Loucy (cell line): ENCODE measurements around the gene HDLBP.

Source experiments
- H2AFZ ChIP-seq: fragments of 200-600 bp; sonication (generic); 2 replicates; pipeline ENCODE4 v1.6.0; 2016; ENCODE audit warnings: antibody characterized with exemption, mild to moderate bottlenecking, low read length, moderate library complexity
- H3F3A ChIP-seq: fragments of 200-600 bp; 2 replicates; pipeline ENCODE4 v1.6.0; 2016; ENCODE audit warnings: antibody characterized with exemption, low read depth, mild to moderate bottlenecking
- H3K27me3 ChIP-seq: fragments of 200-600 bp; sonication (generic); 2 replicates; pipeline ENCODE4 v1.6.1; 2014; ENCODE audit warnings: low read length, mild to moderate bottlenecking; ENCODE audit not compliant: insufficient read depth, poor library complexity, severe bottlenecking
- H3K36me3 ChIP-seq: fragments of 200-600 bp; sonication (generic); 2 replicates; pipeline ENCODE4 v1.6.1; 2016; ENCODE audit warnings: low read length; ENCODE audit not compliant: insufficient read depth
- H3K4me1 ChIP-seq: fragments of 200-600 bp; sonication (generic); 2 replicates; pipeline ENCODE4 v1.5.1; 2014; ENCODE audit warnings: low read length, mild to moderate bottlenecking; ENCODE audit not compliant: insufficient read depth, poor library complexity, severe bottlenecking
- H3K4me2 ChIP-seq: fragments of 200-600 bp; sonication (generic); 2 replicates; pipeline ENCODE4 v1.6.0; 2014; ENCODE audit warnings: antibody characterized with exemption, low read length, low read depth, mild to moderate bottlenecking; ENCODE audit not compliant: poor library complexity, severe bottlenecking
- H3K4me3 ChIP-seq: fragments of 200-600 bp; sonication (generic); 2 replicates; pipeline ENCODE4 v1.5.1; 2014; ENCODE audit warnings: low read length, mild to moderate bottlenecking, mixed read lengths; ENCODE audit not compliant: poor library complexity, severe bottlenecking
- H3K79me2 ChIP-seq: fragments of 200-600 bp; sonication (generic); 2 replicates; pipeline ENCODE4 v1.6.1; 2014; ENCODE audit warnings: low read length; ENCODE audit not compliant: insufficient read depth
- H3K9ac ChIP-seq: fragments of 200-600 bp; sonication (generic); 2 replicates; pipeline ENCODE4 v1.6.0; 2014; ENCODE audit warnings: mild to moderate bottlenecking, low read depth, low read length, moderate library complexity; ENCODE audit not compliant: poor library complexity, severe bottlenecking
- H3K9me2 ChIP-seq: fragments of 200-600 bp; sonication (generic); replicated peaks from 2 replicates; pipeline ENCODE4 v1.6.1; 2016; ENCODE audit warnings: low read depth, low read length, mixed read lengths
- H3K9me3 ChIP-seq: fragments of 200-600 bp; sonication (generic); 2 replicates; pipeline ENCODE4 v1.6.1; 2014; ENCODE audit warnings: mild to moderate bottlenecking, antibody characterized with exemption, low read length, low read depth; ENCODE audit not compliant: insufficient read depth
- H4K20me1 ChIP-seq: fragments of 200-600 bp; sonication (generic); 2 replicates; pipeline ENCODE4 v1.6.0; 2014; ENCODE audit warnings: antibody characterized with exemption, low read length, mild to moderate bottlenecking; ENCODE audit not compliant: insufficient read depth, poor library complexity, severe bottlenecking
- CTCF ChIP-seq: fragments of 200-600 bp; sonication (generic); conservative IDR thresholded peaks from 2 replicates; pipeline ENCODE4 v1.5.1; 2014; ENCODE audit warnings: mild to moderate bottlenecking, antibody characterized with exemption, low read length
- EZH2phosphoT487 ChIP-seq: fragments of 200-600 bp; IDR thresholded peaks from 2 replicates; pipeline ENCODE4 v1.6.1; 2018; ENCODE audit warnings: antibody characterized with exemption, mild to moderate bottlenecking, moderate library complexity, borderline replicate concordance

Gene HDLBP

DNA sequence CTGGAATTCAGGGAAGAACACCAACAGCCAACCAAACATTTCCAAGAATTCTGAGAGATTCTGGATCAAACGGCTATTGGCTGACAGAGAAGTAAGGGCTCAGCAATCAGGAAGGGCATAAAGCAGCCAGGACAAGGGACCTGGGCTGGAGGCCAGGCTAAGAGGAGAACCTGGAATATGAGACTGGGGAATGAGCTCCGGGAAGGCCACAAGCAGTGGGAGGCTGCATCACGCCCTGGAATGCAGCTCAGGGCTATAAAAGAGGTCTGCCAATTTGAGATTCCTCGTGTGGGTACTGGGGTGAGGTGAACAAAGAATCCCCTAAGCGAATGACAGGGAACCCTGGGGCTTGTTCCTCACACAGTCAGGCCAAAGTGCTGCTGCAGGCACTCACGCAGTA lies 66.6 kb downstream of the HDLBP start:
- Histone ChIP-seq H3K4me1 (no peaks in the 10 kb centered on the region), H3K9me2 (no peaks in the 10 kb centered on the region), H4K20me1 (no peaks in the 10 kb centered on the region), H3K4me3 (no peak overlapping the region), H2AFZ (no peak overlapping the region), H3F3A (no peaks in the 10 kb centered on the region), H3K36me3 (peaks cover 96% of the 10 kb centered on the region; the same call in 1 of the 2 replicates), H3K27me3 (no peaks in the 10 kb centered on the region), H3K4me2 (no peak overlapping the region), H3K9me3 (no peaks in the 10 kb centered on the region), H3K9ac (no peak overlapping the region), H3K79me2 (no peaks in the 10 kb centered on the region)
- TF ChIP-seq CTCF (no peak), EZH2phosphoT487 (no peak)

GRCh38 chr2:241248289-241248688 lies 67.2 kb downstream of the HDLBP start:
- Histone ChIP-seq H3K9me3 (no peaks in the 10 kb centered on the region), H3K4me1 (no peaks in the 10 kb centered on the region), H3K4me3 (no peak overlapping the region), H3K79me2 (no peaks in the 10 kb centered on the region), H4K20me1 (no peaks in the 10 kb centered on the region), H3K36me3 (peaks cover 96% of the 10 kb centered on the region; the same call in 1 of the 2 replicates), H3F3A (no peaks in the 10 kb centered on the region), H3K9ac (no peak overlapping the region), H2AFZ (no peak overlapping the region), H3K4me2 (no peak overlapping the region), H3K9me2 (no peaks in the 10 kb centered on the region), H3K27me3 (no peaks in the 10 kb centered on the region)
- TF ChIP-seq EZH2phosphoT487 (no peak), CTCF (no peak)

GRCh38 chr2:241244368-241244767 lies 71.1 kb downstream of the HDLBP start:
- H4K20me1 ChIP-seq: no peaks in the 10 kb centered on the region
- H3K79me2 ChIP-seq: no peaks in the 10 kb centered on the region
- H3K4me1 ChIP-seq: no peaks in the 10 kb centered on the region
- no peak overlapping the region for H2AFZ ChIP-seq
- TF ChIP-seq EZH2phosphoT487 (no peak), CTCF (no peak)
- H3K36me3 ChIP-seq: peaks cover 94% of the 10 kb centered on the region; the same call in 1 of the 2 replicates
- H3K9me3 ChIP-seq: no peaks in the 10 kb centered on the region
- H3F3A ChIP-seq: no peaks in the 10 kb centered on the region
- H3K4me3 ChIP-seq: no peak overlapping the region
- H3K27me3 ChIP-seq: no peaks in the 10 kb centered on the region
- no peaks in the 10 kb centered on the region for H3K9me2 ChIP-seq
- no peak overlapping the region for H3K9ac ChIP-seq
- H3K4me2 ChIP-seq: no peak overlapping the region
